MM.1S (cell line): ENCODE measurements around the gene PTPRK.

Source experiments
- DNase-seq: peaks from one replicate; pipeline ENCODE4 v3.0.0-alpha.2; 2015
- H2AFZ ChIP-seq: fragments of 300-600 bp; sonication (generic); 2 replicates; pipeline ENCODE4 v1.6.0; 2016; ENCODE audit warnings: antibody characterized with exemption, low read length
- H3F3A ChIP-seq: fragments of 300-600 bp; sonication (generic); 2 replicates; pipeline ENCODE4 v1.6.1; 2016; ENCODE audit warnings: mild to moderate bottlenecking, antibody characterized with exemption, low read length, moderate library complexity, mixed read lengths; ENCODE audit not compliant: insufficient read depth
- H3K27ac ChIP-seq: fragments of 300-600 bp; sonication (generic); 2 replicates; pipeline ENCODE4 v1.5.1; 2016; ENCODE audit warnings: mild to moderate bottlenecking, low read length
- H3K27me3 ChIP-seq: fragments of 300-600 bp; sonication (generic); replicated peaks from 2 replicates; pipeline ENCODE4 v1.6.0; 2016; ENCODE audit warnings: low read length; ENCODE audit not compliant: insufficient read depth
- H3K36me3 ChIP-seq: fragments of 300-600 bp; sonication (generic); replicated peaks from 2 replicates; pipeline ENCODE4 v1.6.1; 2016; ENCODE audit warnings: mild to moderate bottlenecking, low read length, mixed read lengths; ENCODE audit not compliant: insufficient read depth
- H3K4me1 ChIP-seq: fragments of 300-600 bp; sonication (generic); 2 replicates; pipeline ENCODE4 v1.6.1; 2016; ENCODE audit warnings: low read length, mixed read lengths
- H3K4me2 ChIP-seq: fragments of 300-600 bp; sonication (generic); 2 replicates; pipeline ENCODE4 v1.6.0; 2016; ENCODE audit warnings: low read depth, low read length
- H3K4me3 ChIP-seq: fragments of 300-600 bp; sonication (generic); 2 replicates; pipeline ENCODE4 v1.5.1; 2016; ENCODE audit warnings: low read length, mixed read lengths
- H3K79me2 ChIP-seq: fragments of 300-600 bp; sonication (generic); 2 replicates; pipeline ENCODE4 v1.6.1; 2016; ENCODE audit warnings: mixed run types, low read length, mixed read lengths
- H3K9ac ChIP-seq: fragments of 300-600 bp; sonication (generic); 2 replicates; pipeline ENCODE4 v1.6.1; 2016; ENCODE audit warnings: low read length, mixed read lengths
- H3K9me2 ChIP-seq: fragments of 300-600 bp; sonication (generic); replicated peaks from 2 replicates; pipeline ENCODE4 v1.6.1; 2016; ENCODE audit warnings: mild to moderate bottlenecking, low read length, mixed read lengths; ENCODE audit not compliant: insufficient read depth
- H3K9me3 ChIP-seq: fragments of 300-600 bp; sonication (generic); replicated peaks from 2 replicates; pipeline ENCODE4 v1.6.1; 2016; ENCODE audit warnings: mild to moderate bottlenecking, low read length, mixed read lengths; ENCODE audit not compliant: insufficient read depth
- H4K20me1 ChIP-seq: fragments of 300-600 bp; sonication (generic); 2 replicates; pipeline ENCODE4 v1.6.1; 2016; ENCODE audit warnings: mild to moderate bottlenecking, low read length, moderate library complexity, mixed read lengths; ENCODE audit not compliant: insufficient read depth
- CTCF ChIP-seq: fragments of 300-600 bp; sonication (generic); IDR thresholded peaks from 2 replicates; pipeline ENCODE4 v1.5.1; 2016; ENCODE audit warnings: antibody characterized with exemption, low read length, mixed read lengths
- EZH2 ChIP-seq: fragments of 300-600 bp; sonication (generic); optimal IDR thresholded peaks from 2 replicates; pipeline ENCODE3; 2017; ENCODE audit warnings: low read depth, mild to moderate bottlenecking, antibody characterized with exemption, low read length, mixed read lengths
- EZH2phosphoT487 ChIP-seq: fragments of 300-600 bp; sonication (generic); IDR thresholded peaks from 2 replicates; pipeline ENCODE4 v1.6.1; 2018; ENCODE audit warnings: antibody characterized with exemption, low read length

PTPRK gene

GRCh38 chr6:128024969-128025368, 495.4 kb downstream of the PTPRK start:
- Histone ChIP-seq H2AFZ (no peak overlapping the region), H3K27ac (no peak overlapping the region), H3K4me2 (no peak overlapping the region), H3K9me2 (no peaks in the 10 kb centered on the region), H3K27me3 (no peaks in the 10 kb centered on the region), H3K9me3 (no peaks in the 10 kb centered on the region), H3K4me3 (no peak overlapping the region), H3K79me2 (no peaks in the 10 kb centered on the region), H3F3A (no peaks in the 10 kb centered on the region), H3K4me1 (no peaks in the 10 kb centered on the region), H3K9ac (no peak overlapping the region), H4K20me1 (no peaks in the 10 kb centered on the region), H3K36me3 (no peaks in the 10 kb centered on the region)
- DNase-seq: no peak
- TF ChIP-seq CTCF: no peak
- TF ChIP-seq EZH2phosphoT487: no peak

- Histone ChIP-seq H3K27ac (no peak overlapping the region), H3K9me2 (no peaks in the 10 kb centered on the region), H3K9ac (no peak overlapping the region), H3K36me3 (no peaks in the 10 kb centered on the region), H3K9me3 (no peaks in the 10 kb centered on the region), H3K4me3 (no peak overlapping the region), H2AFZ (no peak overlapping the region), H3F3A (no peaks in the 10 kb centered on the region), H3K27me3 (no peaks in the 10 kb centered on the region), H3K79me2 (no peaks in the 10 kb centered on the region), H3K4me1 (no peaks in the 10 kb centered on the region), H4K20me1 (no peaks in the 10 kb centered on the region), H3K4me2 (no peak overlapping the region)
- TF ChIP-seq EZH2phosphoT487 (no peak), EZH2 (no peak), CTCF (no peak)
- no peak for DNase-seq
These were observed 496.4 kb downstream of the PTPRK start for GRCh38 chr6:128024046-128024445.

GRCh38 chr6:128018821-128019220, 501.6 kb downstream of the PTPRK start:
- TF ChIP-seq EZH2phosphoT487 (no peak), CTCF (no peak), EZH2 (no peak)
- Histone ChIP-seq H3K4me3 (no peak overlapping the region), H3K36me3 (no peaks in the 10 kb centered on the region), H2AFZ (no peak overlapping the region), H3K4me2 (no peak overlapping the region), H3K9me2 (no peaks in the 10 kb centered on the region), H3K79me2 (no peaks in the 10 kb centered on the region), H3K27ac (no peak overlapping the region), H3K27me3 (no peaks in the 10 kb centered on the region), H4K20me1 (no peaks in the 10 kb centered on the region), H3K9me3 (no peaks in the 10 kb centered on the region), H3K9ac (no peak overlapping the region), H3F3A (no peaks in the 10 kb centered on the region), H3K4me1 (no peaks in the 10 kb centered on the region)
- no peak for DNase-seq

- H3K9me2 ChIP-seq: no peaks in the 10 kb centered on the region
- no peaks in the 10 kb centered on the region for H3K4me1 ChIP-seq
- H3K4me2 ChIP-seq: no peak overlapping the region
- no peak overlapping the region for H3K4me3 ChIP-seq
- H2AFZ ChIP-seq: no peak overlapping the region
- no peaks in the 10 kb centered on the region for H4K20me1 ChIP-seq
- H3F3A ChIP-seq: no peaks in the 10 kb centered on the region
- H3K27me3 ChIP-seq: no peaks in the 10 kb centered on the region
- H3K36me3 ChIP-seq: no peaks in the 10 kb centered on the region
- no peak overlapping the region for H3K9ac ChIP-seq
- TF ChIP-seq CTCF (no peak), EZH2 (no peak), EZH2phosphoT487 (no peak)
- no peaks in the 10 kb centered on the region for H3K79me2 ChIP-seq
- DNase-seq: no peak
- H3K9me3 ChIP-seq: no peaks in the 10 kb centered on the region
- H3K27ac ChIP-seq: no peak overlapping the region
These were observed 503.1 kb downstream of the PTPRK start for GRCh38 chr6:128017288-128017687.
